HEK293 (cell line): ENCODE results near the gene HS3ST4.

Source experiments
- CTCF ChIA-PET: fragments of 350-600 bp; formaldehyde crosslinking; extraction: SDS; loops from one replicate; lab custom pipeline; 2021; ENCODE audit warnings: antibody characterized with exemption; lab: Yijun Ruan, JAX
- POLR2A ChIA-PET: fragments of 300-600 bp; formaldehyde crosslinking; extraction: SDS; loops from one replicate; lab custom pipeline; 2020; ENCODE audit warnings: antibody characterized with exemption, inconsistent platforms; lab: Yijun Ruan, JAX
- H3K27ac ChIP-seq: fragments of 200-500 bp; sonication (Bioruptor generic); 2 replicates; pipeline ENCODE4 v1.5.1; 2014; ENCODE audit warnings: low read depth, low read length, control low read depth, inconsistent platforms; ENCODE audit errors: extremely low read depth
- H3K36me3 ChIP-seq, 2 experiments: fragments of 200-500 bp in 1 of 2; sonication (Bioruptor generic) in 1 of 2; 1 replicate in 1 of 2; 2 replicates in 1 of 2; pipeline ENCODE4 v1.5.1; 2014 to 2017; ENCODE audit warnings: inconsistent platforms in 2 of 2, low read length in 2 of 2; ENCODE audit not compliant: control insufficient read depth in 2 of 2, insufficient read depth in 1 of 2
- H3K4me1 ChIP-seq: fragments of 200-500 bp; sonication (Bioruptor generic); 2 replicates; pipeline ENCODE4 v1.5.1; 2014; ENCODE audit warnings: mild to moderate bottlenecking, low read length, inconsistent platforms; ENCODE audit not compliant: control insufficient read depth, insufficient read depth
- H3K4me3 ChIP-seq: 2 replicates; pipeline ENCODE4 v1.5.1; 2011; ENCODE audit warnings: low read depth, mild to moderate bottlenecking, control low read depth, low read length, moderate library complexity
- H3K9me3 ChIP-seq: fragments of 200-500 bp; sonication (Bioruptor generic); 2 replicates; pipeline ENCODE4 v1.5.1; 2014; ENCODE audit warnings: low read depth, low read length, inconsistent platforms; ENCODE audit not compliant: control insufficient read depth, insufficient read depth
- BCL11A ChIP-seq: fragments of 450-650 bp; formaldehyde crosslinking; IDR thresholded peaks from 2 replicates; pipeline ENCODE4 v1.5.1; 2016; ENCODE audit warnings: low read depth, missing biosample characterization, missing genetic modification characterization
- EGR2 ChIP-seq: fragments of 450-650 bp; formaldehyde crosslinking; IDR thresholded peaks from 2 replicates; pipeline ENCODE4 v1.5.1; 2016; ENCODE audit warnings: low read depth, missing biosample characterization, missing genetic modification characterization
- GLIS1 ChIP-seq: fragments of 450-650 bp; formaldehyde crosslinking; IDR thresholded peaks from 2 replicates; pipeline ENCODE4 v1.5.1; 2016; ENCODE audit warnings: missing biosample characterization, missing genetic modification characterization
- IKZF3 ChIP-seq: fragments of 450-650 bp; IDR thresholded peaks from 2 replicates; pipeline ENCODE4 v1.5.0; 2018; ENCODE audit warnings: missing biosample characterization, mild to moderate bottlenecking, missing genetic modification characterization, moderate library complexity
- ZFHX2 ChIP-seq: fragments of 450-650 bp; formaldehyde crosslinking; conservative IDR thresholded peaks from 2 replicates; pipeline ENCODE4 v1.5.1; 2016; ENCODE audit warnings: missing biosample characterization, missing genetic modification characterization
- ZFP41 ChIP-seq: fragments of 450-650 bp; formaldehyde crosslinking; IDR thresholded peaks from 2 replicates; pipeline ENCODE4 v1.5.1; 2016; ENCODE audit warnings: missing biosample characterization, missing genetic modification characterization, borderline replicate concordance
- ZFP69B ChIP-seq: fragments of 450-650 bp; formaldehyde crosslinking; IDR thresholded peaks from 2 replicates; pipeline ENCODE4 v1.5.1; 2016; ENCODE audit warnings: missing biosample characterization, missing genetic modification characterization
- ZNF114 ChIP-seq: fragments of 450-650 bp; formaldehyde crosslinking; IDR thresholded peaks from 2 replicates; pipeline ENCODE4 v1.5.0; 2017; ENCODE audit warnings: missing biosample characterization, missing genetic modification characterization
- ZNF214 ChIP-seq: fragments of 450-650 bp; formaldehyde crosslinking; IDR thresholded peaks from 2 replicates; pipeline ENCODE4 v1.5.1; 2017; ENCODE audit warnings: missing biosample characterization, mild to moderate bottlenecking, missing genetic modification characterization, borderline replicate concordance
- ZNF223 ChIP-seq: fragments of 450-650 bp; formaldehyde crosslinking; IDR thresholded peaks from 2 replicates; pipeline ENCODE4 v1.5.1; 2016; ENCODE audit warnings: missing biosample characterization, missing genetic modification characterization
- ZNF354C ChIP-seq: fragments of 450-650 bp; formaldehyde crosslinking; IDR thresholded peaks from 2 replicates; pipeline ENCODE4 v1.5.1; 2016; ENCODE audit warnings: missing biosample characterization, missing genetic modification characterization, low read depth, borderline replicate concordance
- ZNF391 ChIP-seq: fragments of 450-650 bp; formaldehyde crosslinking; IDR thresholded peaks from 2 replicates; pipeline ENCODE4 v1.5.1; 2016; ENCODE audit warnings: low read depth, missing biosample characterization, missing genetic modification characterization, borderline replicate concordance
- ZNF514 ChIP-seq: fragments of 450-650 bp; formaldehyde crosslinking; IDR thresholded peaks from 2 replicates; pipeline ENCODE4 v1.5.1; 2016; ENCODE audit warnings: missing biosample characterization, missing genetic modification characterization
- ZNF548 ChIP-seq: fragments of 450-650 bp; formaldehyde crosslinking; IDR thresholded peaks from 2 replicates; pipeline ENCODE4 v1.5.1; 2016; ENCODE audit warnings: missing biosample characterization, missing genetic modification characterization
- ZNF555 ChIP-seq: fragments of 450-650 bp; formaldehyde crosslinking; conservative IDR thresholded peaks from 2 replicates; pipeline ENCODE4 v1.5.1; 2017; ENCODE audit warnings: missing biosample characterization, mild to moderate bottlenecking, missing genetic modification characterization, inconsistent platforms
- ZNF639 ChIP-seq: fragments of 450-650 bp; formaldehyde crosslinking; IDR thresholded peaks from 2 replicates; pipeline ENCODE4 v1.5.1; 2016; ENCODE audit warnings: missing biosample characterization, missing genetic modification characterization
- ZNF658 ChIP-seq: fragments of 450-650 bp; formaldehyde crosslinking; IDR thresholded peaks from 2 replicates; pipeline ENCODE4; 2016; ENCODE audit warnings: missing biosample characterization, missing genetic modification characterization
- ZNF776 ChIP-seq: fragments of 450-650 bp; formaldehyde crosslinking; IDR thresholded peaks from 2 replicates; pipeline ENCODE4 v1.5.0; 2017; ENCODE audit warnings: missing biosample characterization, missing genetic modification characterization, borderline replicate concordance
- ZNF830 ChIP-seq: fragments of 450-650 bp; IDR thresholded peaks from 2 replicates; pipeline ENCODE4 v1.5.0; 2018; ENCODE audit warnings: missing biosample characterization, missing genetic modification characterization, low read depth, mild to moderate bottlenecking, moderate library complexity
- ZNF837 ChIP-seq: fragments of 450-650 bp; formaldehyde crosslinking; IDR thresholded peaks from 2 replicates; pipeline ENCODE4 v1.5.1; 2016; ENCODE audit warnings: missing biosample characterization, missing genetic modification characterization
- ZXDB ChIP-seq: fragments of 450-650 bp; formaldehyde crosslinking; IDR thresholded peaks from 2 replicates; pipeline ENCODE4 v1.5.1; 2016; ENCODE audit warnings: missing biosample characterization, missing genetic modification characterization
- TF ChIP-seq, protein P1 (sequence below): fragments of 450-650 bp; formaldehyde crosslinking; IDR thresholded peaks from 2 replicates; pipeline ENCODE4 v1.5.1; 2016; ENCODE audit warnings: missing biosample characterization, missing genetic modification characterization, low read depth
- TF ChIP-seq, protein P2 (sequence below): fragments of 450-650 bp; formaldehyde crosslinking; IDR thresholded peaks from 2 replicates; pipeline ENCODE4 v1.5.1; 2017; ENCODE audit warnings: missing biosample characterization, missing genetic modification characterization

HS3ST4 gene

GRCh38 chr16:25910971-25911370, 219.2 kb downstream of the HS3ST4 start (continued):
- TF ChIP-seq ZNF114 (no peak), ZNF776 (tag by site-specific recombination) (no peak)

DNA sequence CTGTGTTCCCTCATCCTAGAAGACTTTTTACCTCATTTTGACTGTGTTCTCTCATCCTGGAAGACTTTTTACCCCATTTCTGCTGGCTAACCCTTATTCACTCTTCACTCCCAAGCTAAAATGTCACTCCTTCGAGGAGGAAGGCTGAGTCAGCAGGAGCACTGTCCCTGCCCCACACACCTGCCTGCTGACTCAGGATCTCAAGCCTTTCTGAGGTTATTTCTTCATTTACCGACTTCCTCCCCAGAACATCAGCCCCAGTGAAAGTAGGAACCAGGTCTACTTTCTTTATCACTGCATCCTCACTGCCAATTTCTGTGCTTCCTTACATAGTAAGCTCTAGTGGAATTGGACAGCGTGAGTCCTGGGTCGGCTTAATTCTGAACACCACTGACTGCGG, 220.6 kb downstream of the HS3ST4 start:
- ChIA-PET POLR2A (no interaction called here), CTCF (no interaction called here)
- H3K4me1 ChIP-seq, result no peaks in the 10 kb centered on the region
- no peaks in the 10 kb centered on the region for H3K36me3 ChIP-seq
- no peaks in the 10 kb centered on the region for H3K9me3 ChIP-seq
- no peak overlapping the region for H3K4me3 ChIP-seq
- no peak for TF ChIP-seq BCL11A
- TF ChIP-seq ZNF391 (tag by site-specific recombination), result no peak
- no peak for TF ChIP-seq ZFP69B (tag by site-specific recombination)
- TF ChIP-seq ZFP41 (tag by site-specific recombination), result no peak
- TF ChIP-seq ZNF514 (tag by site-specific recombination), result no peak
- TF ChIP-seq ZNF223, result no peak
- no peak for TF ChIP-seq ZNF555 (tag by site-specific recombination)
- no peak for TF ChIP-seq ZNF830 (tag by site-specific recombination)
- no peak for TF ChIP-seq IKZF3
- TF ChIP-seq ZXDB (tag by site-specific recombination), result no peak
- TF ChIP-seq ZNF837 (tag by site-specific recombination), result no peak
- TF ChIP-seq ZNF354C (tag by site-specific recombination), result no peak
- no peak for TF ChIP-seq ZNF639 (tag by site-specific recombination)
- TF ChIP-seq GLIS1 (tag by site-specific recombination), result no peak
- TF ChIP-seq ZNF658, result no peak
- no peak overlapping the region for H3K27ac ChIP-seq

DNA sequence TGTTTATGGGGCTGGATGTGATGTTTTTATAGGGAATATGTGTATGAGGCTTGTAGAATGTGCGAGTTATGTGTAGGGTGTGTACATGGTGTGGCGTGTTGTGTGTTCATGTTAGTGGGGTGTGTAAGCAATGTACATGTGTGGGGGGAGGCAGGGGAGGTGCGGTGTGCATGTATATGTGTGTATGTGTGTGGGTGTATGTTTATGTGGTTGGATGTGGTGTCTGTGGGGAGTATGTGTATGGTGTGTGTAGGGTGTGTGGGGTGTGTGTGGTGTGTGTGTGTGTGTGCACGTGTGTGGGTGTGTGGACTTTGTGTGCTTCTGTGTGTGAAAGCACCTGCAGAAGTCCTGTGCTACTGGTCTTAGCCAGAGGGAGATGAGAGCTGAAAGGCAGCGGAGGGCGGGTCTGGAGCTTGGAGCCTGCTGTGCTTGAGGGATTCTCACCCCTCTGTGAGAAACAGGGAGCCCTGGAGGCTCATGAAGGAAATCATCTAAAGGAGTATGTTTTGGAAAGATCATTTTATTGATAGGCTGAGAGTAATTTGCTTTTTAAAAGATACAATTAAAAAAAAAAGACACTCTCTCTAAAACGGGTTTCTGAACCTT, 222.7 kb downstream of the HS3ST4 start:
- 0 out of 2 replicates have a peak, but pooled peaks have one; percentile 12 for TF ChIP-seq ZFHX2 (tag by site-specific recombination)
- TF ChIP-seq ZNF548 (tag by site-specific recombination), result no peak
- peak; percentile 61; the same call in 1 of the 2 replicates for TF ChIP-seq EGR2 (tag by site-specific recombination)
- CTCF ChIA-PET, result no interaction called here

DNA sequence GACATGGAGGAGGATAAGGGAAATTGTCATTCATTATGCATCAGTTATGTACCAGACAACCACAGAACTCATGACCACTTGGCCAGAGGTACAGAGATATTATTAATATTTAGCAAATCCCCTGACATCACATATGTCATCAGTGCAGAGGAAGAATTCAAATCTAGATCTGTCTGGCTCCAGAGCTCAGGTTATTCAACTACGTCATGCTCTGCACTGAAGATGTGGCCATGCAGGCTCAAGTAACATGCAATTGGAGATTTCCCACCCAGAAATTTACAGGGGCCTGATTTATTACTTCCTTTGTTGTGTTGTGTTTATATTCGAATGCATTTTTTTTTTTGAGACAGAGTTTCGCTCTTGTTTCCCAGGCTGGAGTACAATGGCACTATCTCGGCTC, 224.3 kb downstream of the HS3ST4 start:
- CTCF ChIA-PET, result interaction anchor here (0.6 kb wide), 1 partner anchor 1193 kb away, joined by 3 read pairs; no protein-coding TSS in a partner anchor
- Histone ChIP-seq H3K4me3 (no peak overlapping the region), H3K9me3 (no peaks in the 10 kb centered on the region), H3K36me3 (no peaks in the 10 kb centered on the region), H3K4me1 (no peaks in the 10 kb centered on the region), H3K27ac (no peak overlapping the region)
- POLR2A ChIA-PET, result no interaction called here
- TF ChIP-seq, protein P1, sequence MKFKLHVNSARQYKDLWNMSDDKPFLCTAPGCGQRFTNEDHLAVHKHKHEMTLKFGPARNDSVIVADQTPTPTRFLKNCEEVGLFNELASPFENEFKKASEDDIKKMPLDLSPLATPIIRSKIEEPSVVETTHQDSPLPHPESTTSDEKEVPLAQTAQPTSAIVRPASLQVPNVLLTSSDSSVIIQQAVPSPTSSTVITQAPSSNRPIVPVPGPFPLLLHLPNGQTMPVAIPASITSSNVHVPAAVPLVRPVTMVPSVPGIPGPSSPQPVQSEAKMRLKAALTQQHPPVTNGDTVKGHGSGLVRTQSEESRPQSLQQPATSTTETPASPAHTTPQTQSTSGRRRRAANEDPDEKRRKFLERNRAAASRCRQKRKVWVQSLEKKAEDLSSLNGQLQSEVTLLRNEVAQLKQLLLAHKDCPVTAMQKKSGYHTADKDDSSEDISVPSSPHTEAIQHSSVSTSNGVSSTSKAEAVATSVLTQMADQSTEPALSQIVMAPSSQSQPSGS, result 0 out of 2 replicates have a peak, but pooled peaks have one; percentile 5
- no peak for TF ChIP-seq ZNF214 (tag by site-specific recombination)
- TF ChIP-seq, protein P2, sequence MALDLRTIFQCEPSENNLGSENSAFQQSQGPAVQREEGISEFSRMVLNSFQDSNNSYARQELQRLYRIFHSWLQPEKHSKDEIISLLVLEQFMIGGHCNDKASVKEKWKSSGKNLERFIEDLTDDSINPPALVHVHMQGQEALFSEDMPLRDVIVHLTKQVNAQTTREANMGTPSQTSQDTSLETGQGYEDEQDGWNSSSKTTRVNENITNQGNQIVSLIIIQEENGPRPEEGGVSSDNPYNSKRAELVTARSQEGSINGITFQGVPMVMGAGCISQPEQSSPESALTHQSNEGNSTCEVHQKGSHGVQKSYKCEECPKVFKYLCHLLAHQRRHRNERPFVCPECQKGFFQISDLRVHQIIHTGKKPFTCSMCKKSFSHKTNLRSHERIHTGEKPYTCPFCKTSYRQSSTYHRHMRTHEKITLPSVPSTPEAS, result no peak

More for the DNA sequence above, 222.7 kb downstream of the HS3ST4 start:
- POLR2A ChIA-PET, result no interaction called here
- Histone ChIP-seq H3K36me3 (no peaks in the 10 kb centered on the region), H3K27ac (no peak overlapping the region), H3K4me1 (no peaks in the 10 kb centered on the region), H3K4me3 (no peak overlapping the region), H3K9me3 (no peaks in the 10 kb centered on the region)
